Peyer's patch (tissue), 4 donors: Measurements from ENCODE around the gene ATP12A. TPM values are rescaled to one million over a fixed set of nuclear protein-coding genes. Genes with fewer than 3 reads are reported as not detected.

Source experiments
- DNase-seq, 3 donors: peaks; one replicate each; pipeline ENCODE4 v3.0.0-alpha.2; 2017 to 2019
- H3K27ac ChIP-seq, 4 donors: fragments of 200-600 bp; sonication (generic); one replicate each; pipeline ENCODE4 v1.5.1; 2016 to 2019
- H3K27me3 ChIP-seq, 2 donors: fragments of 200-600 bp; sonication (generic); one replicate each; pipeline ENCODE4 v1.5.1; 2019
- H3K36me3 ChIP-seq, 3 donors: fragments of 200-600 bp; sonication (generic); one replicate each; pipeline ENCODE4 v1.5.1; 2016 to 2019
- H3K4me1 ChIP-seq, 4 donors: fragments of 200-600 bp; sonication (generic); one replicate each; pipeline ENCODE4 v1.5.1; 2016 to 2019
- H3K4me3 ChIP-seq, 4 donors: fragments of 200-600 bp; sonication (generic); 1 replicate in 3 of 4; 2 replicates in 1 of 4; pipeline ENCODE4 v1.5.1; 2016 to 2019; ENCODE audit warnings: mild to moderate bottlenecking in 1 of 4
- H3K9me3 ChIP-seq, 4 donors: fragments of 200-600 bp; sonication (generic); one replicate each; pipeline ENCODE4 v1.5.1; 2016 to 2019; ENCODE audit warnings: mild to moderate bottlenecking in 1 of 4
- CTCF ChIP-seq, 6 experiments: fragments of 450-650 bp in 4 of 6; fragments of 200-600 bp in 2 of 6; sonication (generic) in 1 of 6; IDR thresholded peaks; one replicate each; pipeline ENCODE4 v1.5.1; 2017 to 2019; ENCODE audit warnings: antibody characterized with exemption in 6 of 6, mild to moderate bottlenecking in 3 of 6, moderate library complexity in 1 of 6
- POLR2A ChIP-seq, 2 donors: fragments of 450-650 bp; IDR thresholded peaks; one replicate each; pipeline ENCODE4 v1.5.1; 2017; ENCODE audit warnings: antibody characterized with exemption in 2 of 2, mild to moderate bottlenecking in 2 of 2, moderate library complexity in 2 of 2
- total RNA-seq, 4 donors: library from RNA; depleted of rRNA; stranded (reverse); fragments of >200 nt; gene quantifications; one replicate each; pipeline ENCODE4 v1.1.0, GENCODE V29; 2016

The ATP12A gene
- total RNA-seq, 4 donors from 2014 or later: not detected

- Histone ChIP-seq H3K27me3 (no peaks in the 10 kb centered on the region), H3K9me3 (no peaks in the 10 kb centered on the region), H3K4me1 (peaks cover 0 to 4% (median 0%) of the 10 kb centered on the region in 4 donors), H3K4me3 (no peak overlapping the region), H3K36me3 (no peaks in the 10 kb centered on the region), H3K27ac (no peak overlapping the region)
- DNase-seq: peak in 1 of 3 donors; percentile 7
- TF ChIP-seq POLR2A (IDR thresholded peaks at IDR 0.05): no peak
- no peak for TF ChIP-seq CTCF (IDR thresholded peaks at IDR 0.05)
Observed at GRCh38 chr13:24688950-24689349, 8.7 kb downstream of the ATP12A start.

GRCh38 chr13:24691381-24691780 lies 11.2 kb downstream of the ATP12A start:
- H3K4me1 ChIP-seq: no peaks in the 10 kb centered on the region
- no peak for TF ChIP-seq CTCF (IDR thresholded peaks at IDR 0.05)
- TF ChIP-seq POLR2A (IDR thresholded peaks at IDR 0.05): no peak

GRCh38 chr13:24692561-24692960 lies 12.4 kb downstream of the ATP12A start:
- Histone ChIP-seq H3K27me3 (no peaks in the 10 kb centered on the region), H3K4me1 (no peaks in the 10 kb centered on the region), H3K36me3 (no peaks in the 10 kb centered on the region), H3K4me3 (no peak overlapping the region), H3K27ac (no peak overlapping the region), H3K9me3 (no peaks in the 10 kb centered on the region)
- no peak for TF ChIP-seq CTCF (IDR thresholded peaks at IDR 0.05)
- DNase-seq: no peak

More at GRCh38 chr13:24691381-24691780, 11.2 kb downstream of the ATP12A start:
- Histone ChIP-seq H3K27ac (no peak overlapping the region), H3K4me3 (no peak overlapping the region), H3K27me3 (no peaks in the 10 kb centered on the region), H3K9me3 (no peaks in the 10 kb centered on the region), H3K36me3 (no peaks in the 10 kb centered on the region)
- no peak for DNase-seq

- no peak for TF ChIP-seq POLR2A (IDR thresholded peaks at IDR 0.05)
- peak in 5 of 6 experiments; percentile 14 to 72 (median 60) for TF ChIP-seq CTCF (IDR thresholded peaks at IDR 0.05)
- Histone ChIP-seq H3K36me3 (no peaks in the 10 kb centered on the region), H3K27ac (no peak overlapping the region), H3K27me3 (no peaks in the 10 kb centered on the region), H3K9me3 (no peaks in the 10 kb centered on the region), H3K4me1 (no peaks in the 10 kb centered on the region), H3K4me3 (no peak overlapping the region)
- peak in 2 of 3 donors; percentile 23 to 69 for DNase-seq
Observed at GRCh38 chr13:24693862-24694471, 13.8 kb downstream of the ATP12A start.

GRCh38 chr13:24694907-24695306 lies 14.7 kb downstream of the ATP12A start:
- no peaks in the 10 kb centered on the region for H3K9me3 ChIP-seq
- H3K36me3 ChIP-seq: no peaks in the 10 kb centered on the region
- TF ChIP-seq POLR2A (IDR thresholded peaks at IDR 0.05): no peak
- no peak for TF ChIP-seq CTCF (IDR thresholded peaks at IDR 0.05)
- H3K27me3 ChIP-seq: no peaks in the 10 kb centered on the region
- no peak for DNase-seq
- no peak overlapping the region for H3K27ac ChIP-seq
- no peak overlapping the region for H3K4me3 ChIP-seq
- H3K4me1 ChIP-seq: no peaks in the 10 kb centered on the region

- Histone ChIP-seq H3K27ac (no peak overlapping the region), H3K9me3 (no peaks in the 10 kb centered on the region), H3K36me3 (no peaks in the 10 kb centered on the region), H3K4me3 (no peak overlapping the region), H3K27me3 (no peaks in the 10 kb centered on the region), H3K4me1 (no peaks in the 10 kb centered on the region)
- TF ChIP-seq POLR2A (IDR thresholded peaks at IDR 0.05) (no peak), CTCF (IDR thresholded peaks at IDR 0.05) (no peak)
- no peak for DNase-seq
Observed at GRCh38 chr13:24698686-24699085, 18.5 kb downstream of the ATP12A start.
